OCI-LY1 (cell line): ENCODE results near the gene PRF1.

Experiments
- H2AFZ ChIP-seq: fragments of 200-600 bp; sonication (generic), shearing (Covaris generic); 2 replicates; pipeline ENCODE4 v1.6.0; 2014; ENCODE audit warnings: antibody characterized with exemption, mild to moderate bottlenecking, low read length
- H3F3A ChIP-seq: fragments of 200-600 bp; sonication (generic), shearing (Covaris generic); 2 replicates; pipeline ENCODE4 v1.6.0; 2014; ENCODE audit warnings: mild to moderate bottlenecking, antibody characterized with exemption, low read length, moderate library complexity; ENCODE audit not compliant: insufficient read depth
- H3K27ac ChIP-seq: fragments of 200-600 bp; sonication (generic); 2 replicates; pipeline ENCODE4 v1.5.1; 2014; ENCODE audit warnings: low read length, mixed run types, mild to moderate bottlenecking, low read depth; ENCODE audit not compliant: poor library complexity, severe bottlenecking
- H3K27me3 ChIP-seq: fragments of 200-600 bp; sonication (generic); 2 replicates; pipeline ENCODE4 v1.6.0; 2014; ENCODE audit warnings: antibody characterized with exemption, mild to moderate bottlenecking, low read length, moderate library complexity; ENCODE audit not compliant: insufficient read depth
- H3K36me3 ChIP-seq: fragments of 200-600 bp; sonication (generic); 2 replicates; pipeline ENCODE4 v1.6.1; 2014; ENCODE audit warnings: mild to moderate bottlenecking, antibody characterized with exemption, low read length, moderate library complexity, mixed read lengths; ENCODE audit not compliant: insufficient read depth
- H3K4me1 ChIP-seq: fragments of 200-600 bp; sonication (generic); 2 replicates; pipeline ENCODE4 v1.5.1; 2014; ENCODE audit warnings: mild to moderate bottlenecking, low read length, moderate library complexity; ENCODE audit not compliant: insufficient read depth, severe bottlenecking
- H3K4me2 ChIP-seq: fragments of 200-600 bp; sonication (generic), shearing (Covaris generic); 2 replicates; pipeline ENCODE4 v1.6.1; 2014; ENCODE audit warnings: low read length
- H3K4me3 ChIP-seq: fragments of 200-600 bp; sonication (generic); 2 replicates; pipeline ENCODE4 v1.5.1; 2014; ENCODE audit warnings: low read length, low read depth, mild to moderate bottlenecking, mixed read lengths; ENCODE audit not compliant: poor library complexity, severe bottlenecking
- H3K79me2 ChIP-seq: fragments of 200-600 bp; shearing (Covaris generic); 2 replicates; pipeline ENCODE4 v1.6.1; 2016; ENCODE audit warnings: mixed run types, low read length, mixed read lengths; ENCODE audit not compliant: insufficient read depth
- H3K9ac ChIP-seq: fragments of 200-600 bp; sonication (generic), shearing (Covaris generic); 2 replicates; pipeline ENCODE4 v1.6.1; 2014; ENCODE audit warnings: mild to moderate bottlenecking, low read length, mixed read lengths
- H3K9me2 ChIP-seq: fragments of 200-600 bp; sonication (generic), shearing (Covaris generic); 2 replicates; pipeline ENCODE4 v1.6.1; 2014; ENCODE audit warnings: low read depth, mild to moderate bottlenecking, low read length, mixed read lengths
- H3K9me3 ChIP-seq: fragments of 200-600 bp; shearing (Covaris generic); 2 replicates; pipeline ENCODE4 v1.6.1; 2014; ENCODE audit warnings: low read length, mixed read lengths
- H4K20me1 ChIP-seq: fragments of 200-600 bp; sonication (generic), shearing (Covaris generic); 2 replicates; pipeline ENCODE4 v1.6.0; 2016; ENCODE audit warnings: mild to moderate bottlenecking, low read length; ENCODE audit not compliant: insufficient read depth
- CTCF ChIP-seq: fragments of 200-600 bp; sonication (generic), shearing (Covaris generic); IDR thresholded peaks from 2 replicates; pipeline ENCODE4 v1.5.1; 2017; ENCODE audit warnings: mild to moderate bottlenecking, antibody characterized with exemption, low read length, moderate library complexity, mixed read lengths
- EZH2 ChIP-seq: fragments of 200-600 bp; sonication (generic), shearing (Covaris generic); IDR thresholded peaks from 2 replicates; pipeline ENCODE4 v1.8.0; 2017; ENCODE audit warnings: borderline replicate concordance, mixed run types, mild to moderate bottlenecking, antibody characterized with exemption, low read length, moderate library complexity, mixed read lengths

PRF1 gene

GRCh38 chr10:70594161-70594560, 8.4 kb downstream of the PRF1 start:
- peak overlapping the region; percentile 98 for H3K27ac ChIP-seq

GRCh38 chr10:70593513-70593890, 9.0 kb downstream of the PRF1 start:
- no peaks in the 10 kb centered on the region for H4K20me1 ChIP-seq
- H3K79me2 ChIP-seq: no peaks in the 10 kb centered on the region
- H3K9me2 ChIP-seq: no peaks in the 10 kb centered on the region
- H2AFZ ChIP-seq: no peak overlapping the region
- H3K9ac ChIP-seq: no peak overlapping the region
- H3K27me3 ChIP-seq: no peaks in the 10 kb centered on the region
- no peaks in the 10 kb centered on the region for H3K9me3 ChIP-seq
- H3K27ac ChIP-seq: peak overlapping the region; percentile 98
- H3F3A ChIP-seq: 0 out of 2 replicates have a peak, but pooled peaks cover 4% of the 10 kb centered on the region
- TF ChIP-seq CTCF: no peak
- no peak for TF ChIP-seq EZH2
- H3K4me3 ChIP-seq: no peak overlapping the region
- no peak overlapping the region for H3K4me2 ChIP-seq
- peaks cover 92% of the 10 kb centered on the region for H3K4me1 ChIP-seq
- H3K36me3 ChIP-seq: peaks cover 19% of the 10 kb centered on the region

More at GRCh38 chr10:70594161-70594560, 8.4 kb downstream of the PRF1 start:
- Histone ChIP-seq H3K27me3 (no peaks in the 10 kb centered on the region), H3K4me1 (peaks cover 90% of the 10 kb centered on the region), H3K9me2 (no peaks in the 10 kb centered on the region), H3K36me3 (peaks cover 25% of the 10 kb centered on the region), H3K9me3 (no peaks in the 10 kb centered on the region), H3F3A (0 out of 2 replicates have a peak, but pooled peaks cover 4% of the 10 kb centered on the region), H4K20me1 (no peaks in the 10 kb centered on the region), H3K9ac (peak overlapping the region; percentile 25; the same call in 1 of the 2 replicates), H3K79me2 (no peaks in the 10 kb centered on the region), H3K4me2 (no peak overlapping the region), H3K4me3 (no peak overlapping the region), H2AFZ (no peak overlapping the region)
- no peak for TF ChIP-seq EZH2
- no peak for TF ChIP-seq CTCF

GRCh38 chr10:70592746-70593512, 9.6 kb downstream of the PRF1 start:
- H3K27me3 ChIP-seq: no peaks in the 10 kb centered on the region
- TF ChIP-seq CTCF: no peak
- TF ChIP-seq EZH2: no peak
- no peak overlapping the region for H2AFZ ChIP-seq
- no peaks in the 10 kb centered on the region for H3K79me2 ChIP-seq
- peak overlapping the region; percentile 35 for H3K4me2 ChIP-seq
- H3K4me3 ChIP-seq: peak overlapping the region; percentile 7
- H3K9me2 ChIP-seq: no peaks in the 10 kb centered on the region
- H3K27ac ChIP-seq: peak overlapping the region; percentile 98
- peak overlapping the region; percentile 20 for H3K9ac ChIP-seq
- H3K4me1 ChIP-seq: peaks cover 98% of the 10 kb centered on the region
- H3K9me3 ChIP-seq: no peaks in the 10 kb centered on the region
- H3K36me3 ChIP-seq: peaks cover 13% of the 10 kb centered on the region
- peaks cover 4% of the 10 kb centered on the region; the same call in 1 of the 2 replicates for H3F3A ChIP-seq
- no peaks in the 10 kb centered on the region for H4K20me1 ChIP-seq
